ENCODE data around the gene CCDC9B.

CCDC9B gene

DNA sequence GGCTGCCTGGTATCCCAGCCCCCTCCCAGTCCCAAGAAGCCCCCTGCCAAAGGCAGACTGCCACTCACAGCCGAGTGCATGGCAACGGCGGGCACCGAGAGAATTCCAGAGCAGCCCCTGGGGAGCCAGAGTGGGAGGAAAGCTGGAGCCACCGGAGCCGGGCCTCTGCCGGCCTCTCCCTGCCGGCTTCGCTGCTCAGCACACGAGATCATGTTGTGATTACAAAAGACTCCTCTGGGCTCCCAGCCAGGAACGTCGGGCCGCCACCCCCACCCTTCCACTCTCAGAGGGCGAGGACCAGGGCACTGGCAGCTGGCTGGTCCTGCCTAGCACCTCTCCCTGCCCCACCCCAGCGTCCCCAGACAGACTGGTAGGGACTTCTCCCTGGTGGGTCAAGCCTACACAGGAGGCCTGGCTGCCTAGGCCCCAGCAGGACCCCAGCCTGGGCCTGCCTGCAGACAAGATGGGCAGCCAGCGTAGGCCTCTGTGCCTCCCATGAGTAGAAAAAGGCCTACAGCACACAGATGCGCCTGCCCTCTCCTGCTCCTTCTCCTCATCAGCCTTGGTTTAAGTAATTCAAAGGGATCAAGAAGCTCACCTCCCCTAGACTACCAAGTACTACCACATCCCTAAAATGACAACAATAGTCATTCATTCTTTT is at the start of gene CCDC9B:
CCDC9B (minus strand) TSS at position 200 of the 661 bp plus-strand sequence; CDS start at position 80, 120 bp downstream.
- peak in 1 of 2 donors; percentile 27 for DNase-seq

DNA sequence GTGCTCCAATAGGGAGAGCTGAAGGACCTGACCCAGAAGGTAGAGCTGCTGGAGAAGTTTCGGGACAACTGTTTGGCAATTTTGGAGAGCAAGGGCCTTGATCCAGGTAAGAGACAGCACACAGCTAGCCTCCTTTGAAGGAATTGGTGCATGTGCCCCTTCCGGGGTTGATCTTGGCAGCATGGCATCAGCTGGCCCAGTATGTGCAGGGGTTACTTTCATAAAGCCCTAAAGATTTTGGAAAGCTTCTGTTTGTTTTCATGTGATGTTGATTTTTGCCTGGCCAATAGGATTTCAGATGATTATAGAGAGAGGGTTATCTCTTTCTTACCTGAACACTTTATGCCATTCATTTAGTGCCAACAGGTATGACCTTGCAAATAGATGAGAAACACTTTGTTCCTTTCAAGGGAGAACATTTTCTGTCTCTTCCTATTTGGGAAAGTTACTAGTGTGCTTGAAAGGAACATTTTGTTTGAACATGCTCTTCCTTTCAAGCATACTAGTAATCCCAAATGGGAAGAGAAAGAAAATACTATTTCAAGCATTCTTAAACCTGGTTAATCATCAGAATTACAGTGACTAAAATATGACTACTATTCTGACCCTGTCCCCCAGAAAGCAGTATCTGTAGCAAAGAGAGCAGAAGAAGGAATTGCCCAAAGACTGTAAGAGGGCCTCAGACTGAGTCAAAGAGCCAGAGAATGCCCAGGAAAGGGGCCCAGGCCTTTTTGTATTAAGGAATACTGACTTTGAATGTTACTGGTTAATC is 49.3 kb upstream of the CCDC9B start:
- no peak for DNase-seq

DNA sequence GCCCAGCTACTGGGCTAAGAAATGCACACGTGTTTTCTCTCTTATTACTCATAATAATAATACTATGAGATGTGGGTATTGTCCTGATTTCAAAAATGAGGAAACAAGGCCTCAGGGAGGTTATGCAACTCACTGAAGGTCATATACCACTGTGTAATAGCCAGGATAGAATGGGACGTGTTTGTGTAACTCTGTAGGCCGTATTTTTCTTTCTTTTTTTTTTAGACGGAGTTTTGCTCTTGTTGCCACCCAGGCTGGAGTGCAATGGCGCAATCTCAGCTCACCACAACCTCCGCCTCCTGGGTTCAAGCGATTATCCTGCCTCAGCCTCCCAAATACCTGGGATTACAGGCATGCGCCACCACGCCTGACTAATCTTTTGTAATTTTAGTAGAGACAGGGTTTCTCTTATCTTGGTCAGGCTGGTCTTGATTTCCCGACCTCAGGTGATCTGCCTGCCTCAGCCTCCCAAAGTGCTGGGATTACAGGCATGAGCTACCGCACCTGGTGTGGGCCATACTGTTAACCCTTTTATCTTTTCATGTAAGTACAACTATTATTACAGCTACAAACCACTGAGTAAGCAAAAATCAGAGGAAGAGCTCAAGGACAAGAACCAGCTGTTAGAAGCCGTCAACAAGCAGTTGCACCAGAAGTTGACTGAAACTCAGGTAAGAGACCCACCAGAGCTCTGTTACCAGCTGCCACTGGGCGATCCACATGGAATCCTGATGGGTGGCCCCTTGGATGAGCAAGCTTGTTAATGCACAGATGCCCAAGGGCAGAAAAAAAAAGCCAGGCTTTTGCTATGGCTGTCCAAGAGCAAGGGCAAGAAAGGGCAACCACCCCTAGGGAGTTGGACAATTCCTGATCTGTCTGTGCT is 48.4 kb upstream of the CCDC9B start:
- peak in 1 of 2 donors; percentile 44 for DNase-seq

DNA sequence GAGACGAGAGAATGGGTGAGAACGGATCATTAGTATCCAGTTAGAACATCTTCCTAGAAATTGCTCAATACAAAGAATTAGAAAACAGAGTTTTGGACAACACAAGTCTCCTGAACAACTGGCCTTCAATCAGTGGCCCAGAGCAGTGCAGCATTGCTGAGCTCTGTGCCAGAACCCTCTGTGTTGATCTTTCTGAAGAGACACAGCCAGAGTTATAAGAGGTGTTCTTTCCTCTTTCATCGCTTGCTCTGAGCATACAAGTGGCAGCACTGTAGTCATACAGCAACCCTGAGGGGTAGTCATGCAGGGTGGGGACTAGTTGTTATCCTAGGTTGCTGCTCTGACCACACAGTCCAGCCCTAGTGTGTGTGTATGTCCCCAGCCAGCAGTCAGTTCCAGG is 45.7 kb upstream of the CCDC9B start:
- DNase-seq, result no peak

DNA sequence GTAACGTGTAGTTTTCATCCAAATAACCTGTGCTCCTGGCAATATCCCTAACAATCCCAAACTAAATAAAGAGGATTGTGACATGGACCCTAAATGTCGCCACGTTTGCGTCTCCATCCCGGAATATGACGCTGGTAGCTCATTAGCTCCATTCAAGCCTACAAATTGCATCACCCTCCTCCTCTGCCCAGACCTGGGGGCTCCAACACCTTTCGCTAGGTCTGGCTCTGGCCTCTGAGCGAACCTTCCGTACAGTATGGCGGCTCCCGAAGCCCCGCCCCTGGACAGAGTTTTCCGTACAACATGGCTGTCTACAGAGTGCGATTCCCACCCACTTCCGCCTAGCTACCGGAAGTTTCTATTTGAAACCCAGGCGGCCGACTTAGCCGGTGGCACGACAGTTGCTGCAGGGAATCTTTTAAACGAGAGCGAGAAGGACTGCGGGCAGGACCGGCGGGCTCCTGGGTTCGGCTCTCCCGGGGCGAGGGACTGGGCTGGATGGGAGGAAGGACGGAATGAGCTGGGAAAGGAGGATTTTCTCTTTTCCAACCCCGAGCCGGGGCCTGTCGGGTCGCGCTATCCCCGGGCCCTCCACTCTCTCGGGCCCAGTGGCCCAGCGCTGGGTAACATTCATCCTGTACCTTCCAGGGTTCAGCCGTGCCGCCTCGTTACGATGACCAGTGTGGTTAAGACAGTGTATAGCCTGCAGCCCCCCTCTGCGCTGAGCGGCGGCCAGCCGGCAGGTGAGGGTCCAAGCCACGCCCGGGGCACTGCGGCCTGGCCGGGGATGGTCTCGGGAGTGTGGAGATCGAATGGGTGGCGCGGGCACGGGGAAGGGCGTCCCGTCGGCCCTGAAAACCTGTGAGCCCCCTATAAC is 42.1 kb upstream of the CCDC9B start, which contains the start of gene KNSTRN:
KNSTRN (plus strand) TSS at position 142 of the 877 bp plus-strand sequence; CDS start at position 257, 115 bp downstream.
- DNase-seq, result peak; percentile 92 to 93

DNA sequence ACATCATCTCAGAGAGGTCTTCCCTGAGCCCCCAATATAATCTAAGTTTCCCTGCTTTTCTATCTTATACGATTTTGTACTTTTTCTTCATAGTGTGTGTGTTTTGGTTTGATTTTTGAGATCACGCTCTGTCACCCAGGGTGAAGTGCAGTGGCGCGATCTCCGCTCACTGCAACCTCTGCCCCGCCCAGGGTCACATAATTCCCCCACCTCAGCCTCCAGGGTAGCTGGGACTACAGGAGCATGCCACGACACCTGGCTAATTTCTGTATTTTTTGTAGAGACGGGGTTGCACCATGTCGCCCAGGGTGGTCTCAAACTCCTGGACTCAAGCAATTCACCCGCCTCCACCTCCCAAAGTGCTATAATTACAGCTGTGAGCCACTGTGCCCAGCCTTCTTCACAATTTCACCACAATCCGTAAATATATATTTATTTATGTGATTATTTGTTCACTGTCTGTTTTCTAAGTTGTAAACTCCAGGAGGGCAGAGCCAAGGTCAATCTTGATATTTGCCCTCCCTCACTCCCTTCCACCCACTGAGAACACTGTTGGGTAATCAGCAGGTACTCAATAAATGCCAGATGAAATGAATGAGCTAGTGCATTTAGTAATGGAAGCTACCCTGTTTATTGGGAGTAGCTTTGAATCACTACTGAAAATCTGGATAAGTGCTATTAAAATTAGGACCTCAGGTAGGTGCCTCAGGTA is 41.2 kb upstream of the CCDC9B start:
- no peak for DNase-seq

DNA sequence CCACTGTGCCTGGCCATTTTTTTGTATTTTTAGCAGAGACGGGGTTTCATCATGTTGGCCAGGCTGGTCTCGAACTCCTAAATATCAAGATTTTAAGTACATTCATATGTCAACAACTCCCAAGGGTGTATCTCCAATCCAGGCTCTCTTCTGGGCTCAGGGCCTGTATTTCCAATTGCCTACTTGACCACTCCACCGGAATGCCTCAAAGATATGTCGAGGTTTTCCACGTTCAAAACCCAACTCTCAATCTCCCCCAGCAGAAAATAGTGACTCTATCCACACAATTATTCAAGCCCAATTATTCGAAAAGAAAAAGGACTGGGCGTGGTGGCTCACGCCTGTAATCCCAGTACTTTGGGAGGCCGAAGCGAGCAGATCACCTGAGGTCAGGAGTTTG is 39.9 kb upstream of the CCDC9B start:
- DNase-seq, result no peak

DNA sequence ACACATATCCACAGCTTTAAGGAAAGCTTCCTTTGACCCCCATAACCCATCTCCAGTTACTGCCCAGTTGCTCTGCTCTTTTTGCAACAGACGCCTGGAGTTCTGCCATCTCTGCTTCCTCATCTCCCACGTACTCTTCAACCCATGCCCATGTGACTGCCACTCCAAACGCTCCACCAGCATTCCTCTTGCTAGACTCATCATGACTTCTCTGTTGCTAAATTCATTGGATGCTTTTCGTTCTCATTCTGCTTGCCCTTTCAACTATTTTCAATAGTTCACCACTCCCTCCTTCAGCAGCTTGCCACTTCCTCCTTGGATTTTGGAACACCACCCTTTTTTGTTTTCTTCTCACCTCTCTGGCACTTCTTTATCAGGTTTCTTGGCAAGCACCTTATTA is 39.1 kb upstream of the CCDC9B start:
- peak in 1 of 2 donors; percentile 15 for DNase-seq

DNA sequence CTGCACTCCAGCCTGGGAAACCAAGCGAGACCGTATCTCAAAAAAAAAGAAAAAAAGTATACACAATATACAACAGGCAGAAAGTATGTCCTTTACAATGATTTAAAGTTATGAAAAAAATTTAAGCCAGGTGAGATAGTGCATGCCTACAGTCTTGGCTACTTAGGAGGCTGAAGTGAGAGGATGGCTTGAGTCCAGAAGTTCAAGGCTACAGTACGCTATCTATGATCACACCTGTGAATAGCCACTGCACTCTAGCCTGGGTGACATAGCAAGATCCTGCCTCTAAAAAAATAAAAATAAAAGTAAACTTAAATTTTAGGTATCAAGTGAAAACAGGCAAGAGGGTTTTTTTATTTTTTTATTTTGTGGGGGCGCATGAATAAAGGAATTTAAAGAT is 38.6 kb upstream of the CCDC9B start:
- no peak for DNase-seq

DNA sequence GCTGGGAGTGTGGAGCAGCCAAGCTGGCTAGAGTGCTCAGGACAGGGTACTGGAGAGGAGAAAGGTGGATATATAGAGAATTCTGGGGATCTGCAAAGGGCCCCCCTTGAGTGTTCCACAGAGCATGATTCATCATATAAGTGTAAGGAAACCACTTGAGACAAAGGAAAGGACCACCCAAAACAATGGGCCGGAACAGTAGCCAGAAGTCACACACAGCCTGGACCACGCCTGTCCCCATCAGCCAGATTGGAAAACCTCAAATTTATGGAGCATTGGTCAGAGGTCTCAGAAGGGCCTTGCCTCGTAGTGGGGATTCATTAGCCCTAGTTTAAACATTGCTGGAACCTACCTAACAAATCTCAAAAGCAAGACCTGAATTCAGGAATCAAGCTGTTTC is 36.9 kb upstream of the CCDC9B start:
- DNase-seq, result no peak

DNA sequence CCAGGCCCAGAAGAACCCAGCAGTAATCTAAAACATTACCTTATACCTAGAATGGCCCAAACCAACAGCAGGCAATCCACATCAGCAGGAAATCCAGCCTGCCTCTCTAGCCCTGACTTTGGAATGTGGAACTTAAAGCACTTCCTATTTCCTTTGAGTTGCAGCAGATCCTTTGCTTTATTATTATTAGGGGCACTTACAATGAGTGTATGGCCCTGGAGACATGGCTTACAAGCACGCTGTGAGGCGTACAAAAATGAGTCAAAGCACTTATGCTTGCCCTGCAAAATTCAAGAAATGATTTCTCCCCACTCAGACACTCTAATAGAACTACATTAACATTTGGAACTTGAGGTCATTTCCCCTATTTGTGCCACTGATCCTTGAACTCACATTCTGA is 32.2 kb upstream of the CCDC9B start:
- DNase-seq, result no peak

DNA sequence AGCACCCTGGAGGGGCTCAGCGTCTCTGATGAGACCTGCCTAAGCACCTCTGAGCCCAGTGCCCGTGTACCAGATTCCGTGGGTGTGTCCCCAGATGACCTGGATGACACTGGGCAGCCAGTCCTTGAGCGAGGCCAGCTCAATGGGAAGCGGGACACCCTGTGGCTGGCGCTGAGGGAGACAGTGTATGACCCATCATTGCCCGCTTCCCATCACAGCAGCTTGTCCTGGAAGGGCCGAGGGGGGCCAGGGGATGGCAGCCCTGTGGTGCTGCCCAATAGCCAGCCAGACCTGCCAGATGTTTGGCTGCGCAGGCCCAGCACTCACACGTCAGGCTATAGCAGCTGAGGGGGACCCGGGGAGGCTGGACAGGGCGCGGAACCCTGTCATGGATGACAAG is 29.2 kb upstream of the CCDC9B start:
- no peak for DNase-seq

DNA sequence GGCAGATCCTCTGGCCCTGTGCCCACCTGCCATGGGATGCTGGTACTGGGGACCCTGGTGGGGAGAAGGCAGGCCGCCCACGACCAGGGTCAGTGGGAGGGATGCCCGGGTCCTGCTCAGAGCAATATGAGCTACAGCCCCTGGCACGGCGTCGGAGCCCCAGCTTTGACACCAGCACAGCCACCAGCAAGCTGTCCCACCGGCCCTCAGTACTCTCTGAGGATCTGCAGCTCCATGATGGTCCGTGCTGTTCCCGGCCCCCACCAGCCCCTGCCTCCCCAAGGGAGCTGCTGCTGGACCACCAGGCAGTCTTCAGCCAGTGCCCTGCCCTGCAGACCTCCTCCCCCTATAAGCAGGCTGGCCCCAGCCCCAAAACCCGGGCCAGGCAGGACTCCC is 28.7 kb upstream of the CCDC9B start:
- DNase-seq, result no peak

DNA sequence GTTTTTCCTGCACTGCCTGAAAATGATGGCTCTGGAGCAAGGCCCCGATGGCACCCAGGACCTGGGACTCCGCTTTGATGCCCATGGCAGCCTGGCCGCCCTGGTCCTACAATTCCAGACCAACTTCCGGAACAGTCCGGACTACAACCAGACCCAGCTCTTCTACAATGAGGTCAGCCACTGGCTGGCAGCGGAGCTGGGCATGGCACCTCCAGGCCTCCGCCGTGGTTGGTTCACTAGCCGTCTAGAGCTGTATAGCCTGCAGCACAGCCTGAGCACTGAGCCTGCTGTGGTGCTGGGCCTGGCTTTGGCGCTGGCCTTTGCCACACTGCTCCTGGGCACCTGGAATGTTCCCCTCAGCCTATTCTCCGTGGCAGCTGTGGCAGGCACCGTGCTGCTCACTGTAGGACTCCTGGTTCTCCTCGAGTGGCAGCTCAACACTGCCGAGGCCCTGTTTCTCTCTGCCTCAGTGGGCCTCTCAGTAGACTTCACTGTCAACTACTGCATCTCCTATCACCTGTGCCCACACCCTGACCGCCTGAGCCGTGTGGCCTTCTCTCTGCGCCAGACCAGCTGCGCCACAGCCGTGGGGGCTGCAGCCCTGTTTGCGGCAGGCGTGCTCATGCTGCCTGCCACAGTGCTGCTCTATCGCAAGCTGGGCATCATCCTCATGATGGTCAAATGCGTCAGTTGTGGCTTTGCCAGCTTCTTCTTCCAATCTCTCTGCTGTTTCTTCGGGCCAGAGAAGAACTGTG is 28.2 kb upstream of the CCDC9B start:
- DNase-seq, result no peak

DNA sequence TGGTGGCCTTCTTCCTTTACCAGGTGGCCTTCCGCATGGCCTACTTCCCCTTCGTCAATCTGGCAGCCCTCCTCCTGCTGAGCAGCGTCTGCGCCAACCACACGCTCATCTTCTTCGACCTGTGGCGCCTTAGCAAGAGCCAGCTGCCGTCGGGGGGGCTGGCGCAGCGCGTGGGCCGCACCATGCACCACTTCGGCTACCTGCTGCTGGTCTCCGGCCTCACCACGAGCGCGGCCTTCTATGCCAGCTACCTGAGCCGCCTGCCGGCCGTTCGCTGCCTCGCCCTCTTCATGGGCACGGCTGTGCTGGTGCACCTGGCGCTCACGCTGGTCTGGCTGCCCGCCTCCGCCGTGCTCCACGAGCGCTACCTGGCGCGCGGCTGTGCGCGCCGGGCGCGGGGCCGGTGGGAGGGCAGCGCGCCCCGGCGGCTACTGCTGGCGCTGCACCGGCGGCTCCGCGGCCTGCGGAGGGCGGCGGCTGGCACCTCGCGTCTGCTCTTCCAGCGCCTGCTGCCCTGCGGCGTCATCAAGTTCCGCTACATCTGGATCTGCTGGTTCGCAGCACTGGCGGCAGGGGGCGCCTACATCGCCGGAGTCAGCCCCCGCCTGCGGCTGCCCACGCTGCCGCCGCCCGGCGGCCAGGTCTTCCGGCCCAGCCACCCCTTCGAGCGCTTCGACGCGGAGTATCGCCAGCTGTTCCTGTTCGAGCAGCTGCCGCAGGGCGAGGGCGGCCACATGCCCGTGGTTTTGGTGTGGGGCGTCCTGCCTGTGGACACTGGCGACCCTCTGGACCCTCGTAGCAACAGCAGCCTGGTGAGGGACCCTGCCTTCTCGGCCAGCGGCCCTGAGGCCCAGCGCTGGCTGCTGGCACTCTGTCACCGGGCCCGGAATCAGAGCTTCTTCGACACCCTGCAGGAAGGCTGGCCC is 27.2 kb upstream of the CCDC9B start:
- DNase-seq, result peak; percentile 93 to 94

DNA sequence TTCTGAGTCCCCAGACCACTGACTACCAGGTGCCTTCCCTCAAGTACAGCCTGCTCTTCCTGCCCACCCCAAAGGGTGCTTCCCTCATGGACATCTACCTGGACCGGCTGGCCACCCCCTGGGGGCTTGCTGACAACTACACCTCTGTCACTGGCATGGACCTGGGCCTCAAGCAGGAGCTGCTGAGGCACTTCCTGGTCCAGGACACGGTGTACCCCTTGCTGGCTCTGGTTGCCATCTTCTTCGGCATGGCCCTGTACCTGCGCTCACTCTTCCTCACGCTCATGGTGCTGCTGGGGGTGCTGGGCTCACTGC is 26.6 kb upstream of the CCDC9B start:
- no peak for DNase-seq

DNA sequence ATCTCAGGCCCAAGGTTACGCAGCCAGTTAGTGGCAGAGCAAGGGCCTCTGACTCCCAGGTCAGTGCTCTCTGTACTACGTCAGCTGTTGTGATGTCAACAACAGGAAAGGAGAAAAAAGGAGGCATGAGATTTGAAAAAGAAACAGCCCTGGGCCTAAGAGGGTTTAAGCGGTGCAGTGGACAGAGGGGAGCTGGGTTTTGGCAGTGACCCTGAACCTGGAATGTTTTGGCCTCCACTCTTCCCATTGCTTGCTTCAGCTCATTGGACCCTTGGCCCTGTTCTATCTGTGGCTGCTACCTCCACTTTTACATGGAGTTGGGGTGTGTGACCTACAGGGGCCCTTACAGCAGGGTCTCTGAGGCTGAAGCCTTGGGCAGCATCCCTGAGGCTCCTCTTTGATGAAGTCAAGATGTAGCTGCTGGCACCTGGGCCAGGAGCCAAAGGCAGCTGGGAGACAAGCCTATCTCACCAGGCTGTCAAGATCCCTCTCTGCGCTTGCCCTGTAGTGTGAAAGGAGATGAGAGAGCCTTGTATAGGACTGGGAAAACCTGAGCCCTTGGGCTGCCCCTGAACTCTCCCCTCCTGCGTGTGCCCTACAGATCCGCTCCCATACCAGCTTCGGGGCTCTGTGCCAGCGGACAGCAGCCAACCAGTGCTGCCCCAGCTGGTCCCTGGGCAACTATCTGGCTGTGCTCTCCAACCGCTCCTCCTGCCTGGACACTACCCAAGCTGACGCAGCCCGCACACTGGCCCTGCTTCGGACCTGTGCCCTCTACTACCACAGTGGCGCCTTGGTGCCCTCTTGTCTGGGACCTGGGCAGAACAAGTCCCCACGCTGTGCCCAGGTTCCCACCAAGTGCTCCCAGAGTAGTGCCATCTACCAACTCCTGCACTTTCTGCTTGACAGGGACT is 26.0 kb upstream of the CCDC9B start:
- DNase-seq, result no peak

DNA sequence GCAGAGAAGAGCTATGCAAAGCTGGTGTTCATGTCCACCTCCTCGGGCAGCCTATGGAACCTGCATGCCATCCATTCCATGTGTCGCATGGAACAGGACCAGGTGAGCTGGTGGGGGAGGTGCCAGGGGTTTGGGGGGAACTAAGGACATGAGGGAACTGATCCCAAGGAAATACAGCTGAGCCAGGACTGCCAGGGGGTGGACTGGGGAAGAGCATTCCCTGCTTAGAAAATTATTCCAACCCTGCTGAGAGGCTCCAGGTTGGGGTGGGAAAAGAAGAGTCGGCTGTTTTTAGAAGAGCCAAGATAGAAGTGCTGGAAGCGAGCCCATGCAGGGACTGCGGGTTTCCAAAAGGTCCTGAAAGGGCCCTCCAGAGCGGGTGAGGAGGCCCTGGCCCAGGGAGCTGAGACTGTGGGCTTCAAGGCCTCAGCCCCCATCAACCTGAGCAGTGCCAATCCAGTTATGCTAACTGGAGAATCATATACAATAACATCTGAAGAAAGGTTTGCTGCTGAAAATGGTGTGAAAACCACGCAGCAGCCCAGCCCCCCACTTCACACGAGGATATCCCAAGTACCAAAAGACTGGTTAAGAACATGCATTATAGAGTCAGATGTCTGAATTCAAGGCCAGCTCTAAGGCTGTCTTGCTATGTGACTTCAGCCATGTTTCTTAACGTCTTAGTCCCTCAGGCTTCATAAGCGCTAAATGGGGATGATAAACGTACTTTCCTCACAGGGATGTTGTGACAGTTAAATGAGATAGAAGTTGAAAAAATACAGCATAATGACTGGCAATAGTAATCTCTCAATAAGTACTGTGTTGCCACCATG is 25.1 kb upstream of the CCDC9B start:
- no peak for DNase-seq
